Measurements from ENCODE around the gene GUCY1A2. TPM values are rescaled to one million over a fixed set of nuclear protein-coding genes. Genes with fewer than 3 reads are reported as not detected.

GUCY1A2 gene
- total RNA-seq, 1 donor, result under 0.01 TPM

DNA sequence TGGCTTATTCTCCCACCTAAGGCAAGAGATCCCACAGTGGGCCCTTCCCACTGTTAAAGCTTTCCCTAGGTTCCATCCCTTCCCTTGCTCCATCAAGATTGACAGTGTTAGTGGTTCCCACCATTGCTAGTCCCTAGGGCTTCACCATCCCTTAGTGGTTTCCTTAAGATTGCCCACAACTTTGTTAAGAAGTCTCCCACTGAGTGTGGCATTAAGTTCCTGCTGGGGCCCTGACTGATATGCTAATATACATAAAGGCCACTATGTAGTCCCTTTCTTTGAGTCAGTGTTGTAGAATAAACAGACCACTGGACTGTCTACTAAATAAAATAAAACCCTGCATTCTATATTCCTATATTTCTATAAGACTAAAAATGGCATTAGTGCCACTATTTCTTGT, 176.1 kb downstream of the GUCY1A2 start:
- Histone ChIP-seq H3K27ac (ENCODE audit: low read depth, low read length) (no peak overlapping the region), H3K4me3 (ENCODE audit: insufficient read depth, low read length) (no peak overlapping the region), H3K4me2 (ENCODE audit: insufficient read depth, low read length) (no peak overlapping the region), H3K79me2 (ENCODE audit: insufficient read depth, low read length) (no peaks in the 10 kb centered on the region), H3K4me1 (ENCODE audit: insufficient read depth, low read length) (no peaks in the 10 kb centered on the region), H4K20me1 (ENCODE audit: insufficient read depth, low read length) (no peaks in the 10 kb centered on the region), H2AFZ (ENCODE audit: low read length) (no peak overlapping the region), H3K9me3 (ENCODE audit: low read depth, low read length) (no peaks in the 10 kb centered on the region), H3K27me3 (ENCODE audit: insufficient read depth, low read length) (no peaks in the 10 kb centered on the region), H3K36me3 (ENCODE audit: insufficient read depth, low read length) (no peaks in the 10 kb centered on the region)
- no peak for TF ChIP-seq CTCF (IDR thresholded peaks at IDR 0.05; ENCODE audit: extremely low read depth, low read depth, low read length)
- DNase-seq (ENCODE audit: insufficient read length, low spot score, missing footprints), result no peak

- no peak overlapping the region for H2AFZ ChIP-seq (ENCODE audit: low read length)
- DNase-seq (ENCODE audit: insufficient read length, low spot score, missing footprints), result no peak
- H3K4me1 ChIP-seq (ENCODE audit: insufficient read depth, low read length), result no peaks in the 10 kb centered on the region
- H4K20me1 ChIP-seq (ENCODE audit: insufficient read depth, low read length), result no peaks in the 10 kb centered on the region
- H3K27ac ChIP-seq (ENCODE audit: low read depth, low read length), result no peak overlapping the region
- H3K27me3 ChIP-seq (ENCODE audit: insufficient read depth, low read length), result no peaks in the 10 kb centered on the region
- no peak overlapping the region for H3K4me2 ChIP-seq (ENCODE audit: insufficient read depth, low read length)
- no peaks in the 10 kb centered on the region for H3K79me2 ChIP-seq (ENCODE audit: insufficient read depth, low read length)
- no peaks in the 10 kb centered on the region for H3K36me3 ChIP-seq (ENCODE audit: insufficient read depth, low read length)
- no peak for TF ChIP-seq CTCF (IDR thresholded peaks at IDR 0.05; ENCODE audit: extremely low read depth, low read depth, low read length)
- no peak overlapping the region for H3K4me3 ChIP-seq (ENCODE audit: insufficient read depth, low read length)
- no peaks in the 10 kb centered on the region for H3K9me3 ChIP-seq (ENCODE audit: low read depth, low read length)
Observed at GRCh38 chr11:106840947-106841346, 177.3 kb downstream of the GUCY1A2 start.

DNA sequence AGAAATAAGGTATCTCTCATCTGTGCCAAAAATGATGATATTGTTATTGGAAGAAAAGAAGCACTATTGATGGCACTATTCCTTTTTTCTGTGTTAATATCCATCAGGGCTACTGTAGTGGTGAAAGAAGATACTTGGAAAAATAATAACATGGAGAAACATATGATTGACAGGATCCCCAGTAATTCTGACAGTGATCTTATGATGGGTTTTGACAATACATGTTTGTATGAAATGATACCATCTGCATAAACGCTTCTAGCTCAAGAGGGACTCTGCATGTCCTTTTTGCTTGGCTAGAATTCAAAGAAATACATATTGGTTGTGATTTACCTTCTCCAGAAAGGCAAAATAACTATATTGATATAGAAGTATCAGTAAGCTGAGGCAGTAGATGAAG, 178.1 kb downstream of the GUCY1A2 start:
- Histone ChIP-seq H3K4me1 (ENCODE audit: insufficient read depth, low read length) (no peaks in the 10 kb centered on the region), H3K79me2 (ENCODE audit: insufficient read depth, low read length) (no peaks in the 10 kb centered on the region), H3K36me3 (ENCODE audit: insufficient read depth, low read length) (no peaks in the 10 kb centered on the region), H3K9me3 (ENCODE audit: low read depth, low read length) (no peaks in the 10 kb centered on the region), H2AFZ (ENCODE audit: low read length) (no peak overlapping the region), H3K27me3 (ENCODE audit: insufficient read depth, low read length) (no peaks in the 10 kb centered on the region), H3K27ac (ENCODE audit: low read depth, low read length) (no peak overlapping the region), H3K4me3 (ENCODE audit: insufficient read depth, low read length) (no peak overlapping the region), H3K4me2 (ENCODE audit: insufficient read depth, low read length) (no peak overlapping the region), H4K20me1 (ENCODE audit: insufficient read depth, low read length) (no peaks in the 10 kb centered on the region)
- no peak for DNase-seq (ENCODE audit: insufficient read length, low spot score, missing footprints)
- no peak for TF ChIP-seq CTCF (IDR thresholded peaks at IDR 0.05; ENCODE audit: extremely low read depth, low read depth, low read length)

DNA sequence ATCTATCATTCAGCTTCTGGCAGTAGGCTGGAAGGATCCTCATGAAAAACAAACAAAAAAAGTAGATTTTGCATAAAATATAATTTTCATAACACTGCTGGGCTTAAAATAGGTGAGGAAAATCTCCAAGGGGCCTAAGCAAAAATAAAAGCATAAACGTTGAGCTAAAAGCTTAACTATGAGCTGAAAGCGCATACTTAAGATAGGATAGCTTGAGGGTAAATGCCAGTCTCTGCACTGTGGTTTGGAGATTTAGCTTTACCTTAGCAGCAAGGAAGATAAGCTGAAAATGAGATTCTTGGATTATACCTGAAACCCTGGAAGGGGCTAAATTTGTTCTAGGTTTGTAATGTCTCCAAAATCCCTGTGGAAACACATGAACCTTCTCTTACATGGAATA, 183.7 kb downstream of the GUCY1A2 start:
- no peaks in the 10 kb centered on the region for H3K79me2 ChIP-seq (ENCODE audit: insufficient read depth, low read length)
- H4K20me1 ChIP-seq (ENCODE audit: insufficient read depth, low read length), result no peaks in the 10 kb centered on the region
- TF ChIP-seq CTCF (IDR thresholded peaks at IDR 0.05; ENCODE audit: extremely low read depth, low read depth, low read length), result no peak
- no peak overlapping the region for H2AFZ ChIP-seq (ENCODE audit: low read length)
- no peak overlapping the region for H3K4me3 ChIP-seq (ENCODE audit: insufficient read depth, low read length)
- no peaks in the 10 kb centered on the region for H3K9me3 ChIP-seq (ENCODE audit: low read depth, low read length)
- no peaks in the 10 kb centered on the region for H3K27me3 ChIP-seq (ENCODE audit: insufficient read depth, low read length)
- no peaks in the 10 kb centered on the region for H3K4me1 ChIP-seq (ENCODE audit: insufficient read depth, low read length)
- H3K36me3 ChIP-seq (ENCODE audit: insufficient read depth, low read length), result no peaks in the 10 kb centered on the region
- H3K27ac ChIP-seq (ENCODE audit: low read depth, low read length), result no peak overlapping the region
- H3K4me2 ChIP-seq (ENCODE audit: insufficient read depth, low read length), result no peak overlapping the region
- DNase-seq (ENCODE audit: insufficient read length, low spot score, missing footprints), result no peak
